Measurements from ENCODE around the gene PPP2R5B. TPM values are rescaled to one million over a fixed set of nuclear protein-coding genes. Genes with fewer than 3 reads are reported as not detected.

Gene PPP2R5B
- total and polyA plus RNA-seq, 2 donors (not counting 1 experiment from before 2014, with no cell fraction given), result 12.1 to 12.4 TPM

DNA sequence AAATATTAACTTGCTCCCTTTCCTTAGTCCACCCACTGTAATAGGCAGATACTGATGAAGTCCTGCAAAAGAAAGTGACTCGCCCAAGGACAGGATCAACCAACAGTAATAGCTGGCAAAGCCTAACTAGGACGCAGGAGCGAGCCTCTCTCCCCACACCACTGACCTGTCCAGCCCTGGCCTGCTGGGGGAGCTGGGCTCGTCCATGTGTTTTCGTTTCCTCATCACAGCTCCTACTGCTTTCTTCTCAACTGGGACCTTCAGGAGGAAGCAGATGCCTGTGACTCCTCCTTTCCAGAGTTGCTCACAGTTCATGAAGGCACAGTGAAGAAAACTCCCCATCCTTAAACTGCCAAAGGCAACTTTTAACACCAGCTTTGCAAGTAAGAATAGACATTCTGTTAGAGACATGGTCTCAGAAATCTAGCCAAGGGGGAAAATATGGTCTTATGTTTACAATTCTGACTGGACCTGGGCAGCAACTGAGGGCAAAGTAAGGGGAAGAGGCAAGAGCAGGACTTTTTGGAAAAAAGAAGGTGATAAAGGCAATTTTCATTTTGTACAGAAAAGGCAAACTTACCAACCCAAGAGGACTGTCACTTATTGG is 22.8 kb downstream of the PPP2R5B start:
- H3K79me2 ChIP-seq (ENCODE audit: control insufficient read depth, insufficient read depth, low read length), result no peaks in the 10 kb centered on the region
- no peak overlapping the region for H2AFZ ChIP-seq (ENCODE audit: low read length)
- H4K20me1 ChIP-seq (ENCODE audit: control insufficient read depth, extremely low read depth, insufficient read depth, low read length), result no peaks in the 10 kb centered on the region
- H3K27ac ChIP-seq (ENCODE audit: insufficient read depth, low read length), result no peak overlapping the region
- TF ChIP-seq EZH2 (IDR thresholded peaks at IDR 0.05; ENCODE audit: low read length, missing control alignments), result no peak
- TF ChIP-seq, protein P1, sequence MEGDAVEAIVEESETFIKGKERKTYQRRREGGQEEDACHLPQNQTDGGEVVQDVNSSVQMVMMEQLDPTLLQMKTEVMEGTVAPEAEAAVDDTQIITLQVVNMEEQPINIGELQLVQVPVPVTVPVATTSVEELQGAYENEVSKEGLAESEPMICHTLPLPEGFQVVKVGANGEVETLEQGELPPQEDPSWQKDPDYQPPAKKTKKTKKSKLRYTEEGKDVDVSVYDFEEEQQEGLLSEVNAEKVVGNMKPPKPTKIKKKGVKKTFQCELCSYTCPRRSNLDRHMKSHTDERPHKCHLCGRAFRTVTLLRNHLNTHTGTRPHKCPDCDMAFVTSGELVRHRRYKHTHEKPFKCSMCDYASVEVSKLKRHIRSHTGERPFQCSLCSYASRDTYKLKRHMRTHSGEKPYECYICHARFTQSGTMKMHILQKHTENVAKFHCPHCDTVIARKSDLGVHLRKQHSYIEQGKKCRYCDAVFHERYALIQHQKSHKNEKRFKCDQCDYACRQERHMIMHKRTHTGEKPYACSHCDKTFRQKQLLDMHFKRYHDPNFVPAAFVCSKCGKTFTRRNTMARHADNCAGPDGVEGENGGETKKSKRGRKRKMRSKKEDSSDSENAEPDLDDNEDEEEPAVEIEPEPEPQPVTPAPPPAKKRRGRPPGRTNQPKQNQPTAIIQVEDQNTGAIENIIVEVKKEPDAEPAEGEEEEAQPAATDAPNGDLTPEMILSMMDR (conservative IDR thresholded peaks at IDR 0.05 in 1 of 2, IDR thresholded peaks at IDR 0.05 in 1 of 2; ENCODE audit: low read depth in 1 of 2, low read length in 2 of 2), result no peak
- no peaks in the 10 kb centered on the region for H3K9me3 ChIP-seq (ENCODE audit: control insufficient read depth, insufficient read depth, low read depth, low read length)
- no peaks in the 10 kb centered on the region for H3K4me1 ChIP-seq (ENCODE audit: control insufficient read depth, extremely low read depth, insufficient read depth, low read length)
- H3K36me3 ChIP-seq (ENCODE audit: control insufficient read depth, insufficient read depth, low read length), result no peaks in the 10 kb centered on the region
- H3K4me3 ChIP-seq (replicated peaks in 1 of 4; ENCODE audit: control extremely low read depth in 1 of 4, insufficient read depth in 1 of 4, low read depth in 3 of 4, low read length in 4 of 4), result no peak overlapping the region
- H3K9ac ChIP-seq (ENCODE audit: insufficient read depth, low read length), result no peak overlapping the region
- no peak overlapping the region for H3K4me2 ChIP-seq (ENCODE audit: extremely low read depth, insufficient read depth, low read length)
- no peak for DNase-seq (ENCODE audit: low read depth in 2 of 2)
- peaks cover 21% of the 10 kb centered on the region for H3K27me3 ChIP-seq (ENCODE audit: control insufficient read depth, insufficient read depth, low read length)

GRCh38 chr11:64951529-64951928 is 27.0 kb downstream of the PPP2R5B start:
- TF ChIP-seq, protein P1 (conservative IDR thresholded peaks at IDR 0.05 in 1 of 2, IDR thresholded peaks at IDR 0.05 in 1 of 2; ENCODE audit: low read depth in 1 of 2, low read length in 2 of 2), result no peak
- TF ChIP-seq EZH2 (IDR thresholded peaks at IDR 0.05; ENCODE audit: low read length, missing control alignments), result no peak
- Histone ChIP-seq H3K4me3 (replicated peaks in 1 of 4; ENCODE audit: control extremely low read depth in 1 of 4, insufficient read depth in 1 of 4, low read depth in 3 of 4, low read length in 4 of 4) (no peak overlapping the region), H3K4me2 (ENCODE audit: extremely low read depth, insufficient read depth, low read length) (no peak overlapping the region), H3K4me1 (ENCODE audit: control insufficient read depth, extremely low read depth, insufficient read depth, low read length) (no peaks in the 10 kb centered on the region), H4K20me1 (ENCODE audit: control insufficient read depth, extremely low read depth, insufficient read depth, low read length) (no peaks in the 10 kb centered on the region), H3K27ac (ENCODE audit: insufficient read depth, low read length) (no peak overlapping the region), H2AFZ (ENCODE audit: low read length) (no peak overlapping the region), H3K9ac (ENCODE audit: insufficient read depth, low read length) (no peak overlapping the region), H3K27me3 (ENCODE audit: control insufficient read depth, insufficient read depth, low read length) (peaks cover 14% of the 10 kb centered on the region), H3K79me2 (ENCODE audit: control insufficient read depth, insufficient read depth, low read length) (no peaks in the 10 kb centered on the region), H3K9me3 (ENCODE audit: control insufficient read depth, insufficient read depth, low read depth, low read length) (no peaks in the 10 kb centered on the region), H3K36me3 (ENCODE audit: control insufficient read depth, insufficient read depth, low read length) (no peaks in the 10 kb centered on the region)
- no peak for DNase-seq (ENCODE audit: low read depth in 2 of 2)

DNA sequence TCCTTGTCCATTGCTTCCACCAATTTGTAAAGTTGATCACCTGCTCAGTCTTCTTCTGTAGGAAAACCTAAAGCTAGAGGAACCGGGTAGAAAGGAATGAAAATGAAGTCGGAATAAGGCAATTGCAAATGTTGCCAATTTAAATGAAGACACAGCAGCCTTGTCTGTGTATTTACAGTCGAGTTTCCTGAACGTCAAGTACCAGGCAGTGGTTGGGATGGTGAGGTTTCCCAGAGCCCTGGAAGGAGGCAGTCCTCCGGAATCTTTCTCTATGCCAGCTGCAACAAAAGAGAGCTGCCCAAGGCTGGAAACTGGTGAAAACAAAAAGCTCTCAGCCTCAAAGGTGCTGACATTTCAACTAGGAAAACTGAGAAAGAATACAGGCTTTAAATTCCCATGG is 29.7 kb downstream of the PPP2R5B start:
- TF ChIP-seq, protein P1 (conservative IDR thresholded peaks at IDR 0.05 in 1 of 2, IDR thresholded peaks at IDR 0.05 in 1 of 2; ENCODE audit: low read depth in 1 of 2, low read length in 2 of 2), result no peak
- TF ChIP-seq EZH2 (IDR thresholded peaks at IDR 0.05; ENCODE audit: low read length, missing control alignments), result no peak
- Histone ChIP-seq H3K9me3 (ENCODE audit: control insufficient read depth, insufficient read depth, low read depth, low read length) (no peaks in the 10 kb centered on the region), H3K4me1 (ENCODE audit: control insufficient read depth, extremely low read depth, insufficient read depth, low read length) (no peaks in the 10 kb centered on the region), H3K4me2 (ENCODE audit: extremely low read depth, insufficient read depth, low read length) (no peak overlapping the region), H3K79me2 (ENCODE audit: control insufficient read depth, insufficient read depth, low read length) (no peaks in the 10 kb centered on the region), H2AFZ (ENCODE audit: low read length) (no peak overlapping the region), H3K36me3 (ENCODE audit: control insufficient read depth, insufficient read depth, low read length) (no peaks in the 10 kb centered on the region), H3K4me3 (replicated peaks in 1 of 4; ENCODE audit: control extremely low read depth in 1 of 4, insufficient read depth in 1 of 4, low read depth in 3 of 4, low read length in 4 of 4) (no peak overlapping the region), H3K27me3 (ENCODE audit: control insufficient read depth, insufficient read depth, low read length) (peaks cover 14% of the 10 kb centered on the region), H3K9ac (ENCODE audit: insufficient read depth, low read length) (no peak overlapping the region), H3K27ac (ENCODE audit: insufficient read depth, low read length) (no peak overlapping the region), H4K20me1 (ENCODE audit: control insufficient read depth, extremely low read depth, insufficient read depth, low read length) (no peaks in the 10 kb centered on the region)
- no peak for DNase-seq (ENCODE audit: low read depth in 2 of 2)

All from fibroblast of lung (primary cell).